PFSK-1 (cell line): ENCODE data around the gene RHEB.

Experiments used
- FOXP2 ChIP-seq: optimal IDR thresholded peaks from 2 replicates; pipeline ENCODE3; 2011; ENCODE audit warnings: borderline replicate concordance, control low read depth, inconsistent platforms; ENCODE audit not compliant: insufficient read depth; ENCODE audit errors: extremely low read length, extremely low read depth
- POLR2AphosphoS5 ChIP-seq: IDR thresholded peaks from 2 replicates; pipeline ENCODE4 v1.6.1; 2012; ENCODE audit warnings: low read depth, mild to moderate bottlenecking, control low read depth, low read length, moderate library complexity
- SIN3A ChIP-seq: IDR thresholded peaks from 2 replicates; pipeline ENCODE4 v1.6.1; 2012; ENCODE audit warnings: mild to moderate bottlenecking, low read length, moderate library complexity, borderline replicate concordance; ENCODE audit not compliant: insufficient read depth
- TF ChIP-seq, protein P1 (sequence below), 2 experiments: IDR thresholded peaks; 2 replicates each; pipeline versions ENCODE4 v1.6.1 to v1.8.0; 2011 to 2012; ENCODE audit warnings: low read depth in 2 of 2, low read length in 2 of 2, control low read depth in 1 of 2, inconsistent platforms in 1 of 2, mild to moderate bottlenecking in 1 of 2, moderate library complexity in 1 of 2; ENCODE audit not compliant: insufficient read depth in 1 of 2

DNA sequence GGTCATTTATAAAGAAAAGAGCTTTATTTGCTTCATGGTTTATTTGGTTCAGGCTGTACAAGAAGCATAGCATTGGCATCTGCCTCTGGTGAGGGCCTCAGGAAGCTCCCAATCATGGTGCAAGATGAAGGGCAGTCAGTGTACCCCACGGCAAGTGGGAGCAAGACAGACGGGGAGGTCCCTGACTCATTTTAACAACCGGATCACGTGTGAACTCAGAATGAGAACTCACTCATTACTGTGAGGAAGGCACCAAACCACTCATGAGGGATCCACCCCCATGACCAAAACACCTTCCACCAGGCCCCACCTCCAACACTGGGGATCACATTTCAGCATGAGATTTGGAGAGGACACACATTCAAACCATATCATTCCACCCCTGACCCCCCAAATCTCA lies 64.0 kb downstream of the RHEB start:
- TF ChIP-seq, protein P1, sequence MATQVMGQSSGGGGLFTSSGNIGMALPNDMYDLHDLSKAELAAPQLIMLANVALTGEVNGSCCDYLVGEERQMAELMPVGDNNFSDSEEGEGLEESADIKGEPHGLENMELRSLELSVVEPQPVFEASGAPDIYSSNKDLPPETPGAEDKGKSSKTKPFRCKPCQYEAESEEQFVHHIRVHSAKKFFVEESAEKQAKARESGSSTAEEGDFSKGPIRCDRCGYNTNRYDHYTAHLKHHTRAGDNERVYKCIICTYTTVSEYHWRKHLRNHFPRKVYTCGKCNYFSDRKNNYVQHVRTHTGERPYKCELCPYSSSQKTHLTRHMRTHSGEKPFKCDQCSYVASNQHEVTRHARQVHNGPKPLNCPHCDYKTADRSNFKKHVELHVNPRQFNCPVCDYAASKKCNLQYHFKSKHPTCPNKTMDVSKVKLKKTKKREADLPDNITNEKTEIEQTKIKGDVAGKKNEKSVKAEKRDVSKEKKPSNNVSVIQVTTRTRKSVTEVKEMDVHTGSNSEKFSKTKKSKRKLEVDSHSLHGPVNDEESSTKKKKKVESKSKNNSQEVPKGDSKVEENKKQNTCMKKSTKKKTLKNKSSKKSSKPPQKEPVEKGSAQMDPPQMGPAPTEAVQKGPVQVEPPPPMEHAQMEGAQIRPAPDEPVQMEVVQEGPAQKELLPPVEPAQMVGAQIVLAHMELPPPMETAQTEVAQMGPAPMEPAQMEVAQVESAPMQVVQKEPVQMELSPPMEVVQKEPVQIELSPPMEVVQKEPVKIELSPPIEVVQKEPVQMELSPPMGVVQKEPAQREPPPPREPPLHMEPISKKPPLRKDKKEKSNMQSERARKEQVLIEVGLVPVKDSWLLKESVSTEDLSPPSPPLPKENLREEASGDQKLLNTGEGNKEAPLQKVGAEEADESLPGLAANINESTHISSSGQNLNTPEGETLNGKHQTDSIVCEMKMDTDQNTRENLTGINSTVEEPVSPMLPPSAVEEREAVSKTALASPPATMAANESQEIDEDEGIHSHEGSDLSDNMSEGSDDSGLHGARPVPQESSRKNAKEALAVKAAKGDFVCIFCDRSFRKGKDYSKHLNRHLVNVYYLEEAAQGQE (IDR thresholded peaks at IDR 0.05; ENCODE audit: insufficient read depth in 1 of 2, low read depth in 2 of 2, low read length in 2 of 2) = no peak
- TF ChIP-seq FOXP2 = no peak
- TF ChIP-seq POLR2AphosphoS5 = no peak
- TF ChIP-seq SIN3A = no peak
